Activated T-helper 1 cell treated with Interleukin-2 at 50 U/mL for 16 hours (primary cell): ENCODE measurements around the gene KRCC1.
"Not testable (repeated sequence)": the region's sequence is repeated elsewhere in the genome, so short reads cannot be mapped to it uniquely, and the experiment has no call there.

Experiments used
- DNase-seq: peaks from one replicate; pipeline ENCODE4 v3.0.0-alpha.2; 2020; ENCODE audit warnings: low read depth

KRCC1 gene

GRCh38 chr2:88000474-88000873 lies 55.1 kb downstream of the KRCC1 start:
- DNase-seq: not testable (repeated sequence)

GRCh38 chr2:87996570-87996969 lies 59.0 kb downstream of the KRCC1 start:
- DNase-seq: no peak

- DNase-seq: no peak
Observed at GRCh38 chr2:87995756-87996155, 59.8 kb downstream of the KRCC1 start.

GRCh38 chr2:87994304-87994850 lies 61.2 kb downstream of the KRCC1 start:
- not testable (repeated sequence) for DNase-seq

GRCh38 chr2:87992569-87992968 lies 63.0 kb downstream of the KRCC1 start:
- not testable (repeated sequence) for DNase-seq

GRCh38 chr2:87987473-87987872 lies 68.1 kb downstream of the KRCC1 start:
- not testable (repeated sequence) for DNase-seq

GRCh38 chr2:87985902-87986301 lies 69.7 kb downstream of the KRCC1 start:
- DNase-seq: not testable (repeated sequence)

- not testable (repeated sequence) for DNase-seq
Observed at GRCh38 chr2:87981182-87981581, 74.4 kb downstream of the KRCC1 start.
